Effector CD8-positive, alpha-beta T cell (primary cell): Measurements from ENCODE around the gene ZNF175.

ENCODE experiments used
- DNase-seq: peaks from one replicate; lab custom pipeline; 2025; lab: John Stamatoyannopoulos, UW

The ZNF175 gene

GRCh38 chr19:51549533-51550324 lies 21.4 kb upstream of the ZNF175 start:
- DNase-seq: no peak

- DNase-seq: no peak
Measured at GRCh38 chr19:51550848-51551672, 20.0 kb upstream of the ZNF175 start.

DNA sequence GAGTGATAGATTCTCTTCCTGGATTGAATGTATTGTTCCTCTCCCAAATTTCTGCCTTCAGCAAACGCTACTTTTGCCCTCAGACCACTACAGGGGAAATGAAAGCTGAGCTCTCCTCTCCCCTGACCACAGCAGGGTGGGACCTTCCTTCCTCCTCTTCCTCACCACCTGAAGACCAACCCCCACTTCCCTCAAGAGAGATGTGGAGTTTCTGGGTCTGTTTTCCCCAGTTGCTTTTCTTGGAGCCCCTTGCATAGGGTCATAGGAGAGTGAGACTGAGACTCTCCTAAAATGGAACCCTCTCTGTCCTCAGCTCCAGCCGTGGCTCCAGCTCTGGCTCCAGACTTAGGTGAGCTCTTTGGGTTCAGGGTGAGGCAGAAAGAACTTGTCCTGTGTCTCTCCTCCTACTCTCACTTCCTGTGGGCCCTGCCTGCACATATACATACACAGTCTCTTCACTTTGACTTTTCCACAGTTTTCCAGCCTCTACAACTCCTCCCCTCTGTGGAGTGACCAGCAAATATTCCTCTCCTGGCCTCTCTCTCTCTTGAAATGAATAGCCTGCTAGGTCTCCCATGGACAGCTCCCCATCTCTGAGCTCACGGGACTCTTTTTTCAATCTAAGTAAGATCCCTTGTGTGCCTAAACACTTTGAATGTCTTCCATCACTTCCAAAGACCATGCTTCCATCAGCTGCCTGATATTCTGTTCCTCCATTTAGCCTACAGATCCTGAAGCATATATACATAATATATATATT lies 19.2 kb upstream of the ZNF175 start:
- no peak for DNase-seq

DNA sequence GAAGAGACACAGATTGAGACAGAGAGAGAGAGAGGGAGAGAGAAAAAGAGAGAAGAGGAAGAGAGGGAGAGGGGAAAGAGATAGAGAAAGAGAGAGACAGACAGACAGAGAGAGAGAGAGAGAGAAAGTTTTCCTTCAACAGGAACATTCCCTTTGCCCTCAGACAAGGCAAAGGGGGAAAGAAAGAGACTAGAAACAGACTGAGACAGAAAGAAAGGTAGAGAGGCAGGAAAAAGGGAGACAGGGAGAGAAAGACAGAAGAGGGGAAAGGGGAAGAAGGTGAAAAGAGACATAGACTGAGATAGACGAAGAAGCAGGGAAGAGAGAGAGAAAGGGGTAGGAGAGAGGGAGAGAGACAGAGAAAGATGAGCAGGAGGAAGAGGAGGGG lies 18.5 kb upstream of the ZNF175 start:
- DNase-seq: no peak

GRCh38 chr19:51552996-51553725 lies 17.9 kb upstream of the ZNF175 start:
- no peak for DNase-seq

DNA sequence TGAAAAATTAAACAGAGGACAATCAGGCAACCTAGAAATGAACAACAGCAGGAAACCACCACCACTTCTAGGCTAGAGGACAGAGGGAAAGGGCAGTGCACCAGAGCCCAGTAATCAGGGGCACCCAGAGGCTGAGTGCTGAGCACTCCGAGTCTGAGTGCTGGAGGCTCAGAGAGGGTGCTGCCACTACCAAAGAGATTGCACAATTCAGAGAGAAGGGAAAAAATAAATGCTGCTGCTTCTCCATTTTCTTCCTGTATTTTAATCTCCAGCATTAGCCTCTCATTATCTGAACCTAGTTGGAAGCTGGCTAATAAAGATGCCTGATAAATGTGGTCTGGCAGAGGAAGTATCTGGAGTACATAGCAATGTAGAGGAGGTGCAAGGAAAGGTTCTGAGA lies 11.8 kb upstream of the ZNF175 start:
- DNase-seq: no peak

DNA sequence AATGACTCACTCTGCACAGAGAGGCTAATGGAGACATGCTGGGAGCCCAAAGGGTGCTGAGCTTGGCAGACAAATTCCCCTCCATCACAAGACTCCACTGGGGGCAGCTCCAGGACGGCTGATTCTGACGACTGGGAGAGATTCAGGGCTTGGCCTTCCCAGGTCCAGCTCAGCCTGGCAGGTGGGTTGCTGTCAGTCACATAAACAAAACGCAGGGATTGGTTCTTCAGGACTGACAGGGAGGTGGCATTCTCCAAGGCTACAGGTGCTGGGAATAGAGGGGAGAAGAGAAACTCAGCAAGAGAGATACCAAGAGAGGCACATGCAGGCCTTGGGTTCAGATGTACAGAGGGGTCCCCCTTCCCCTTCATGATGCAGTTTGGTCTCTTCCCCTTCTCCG lies 10.7 kb upstream of the ZNF175 start:
- DNase-seq: no peak

DNA sequence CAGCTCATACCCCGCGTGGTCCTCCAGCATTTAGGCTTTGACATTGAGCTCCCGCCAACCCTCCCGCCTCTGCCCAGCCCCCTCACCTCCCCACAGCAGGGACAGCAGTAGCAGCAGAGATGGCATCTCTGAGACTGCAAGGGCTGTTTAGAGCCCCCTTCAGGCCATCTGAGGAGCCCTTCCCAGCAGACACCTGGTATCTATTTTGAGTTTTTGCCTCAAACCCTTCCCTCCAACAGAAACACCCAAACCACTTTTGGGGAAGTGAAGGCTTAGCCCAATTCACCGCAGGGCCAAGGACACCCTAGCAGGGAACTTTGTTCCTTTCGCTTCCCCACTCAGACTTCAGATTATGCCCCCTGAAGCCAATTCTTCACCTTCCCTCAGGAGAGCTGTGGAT lies 6.3 kb upstream of the ZNF175 start:
- DNase-seq: no peak

DNA sequence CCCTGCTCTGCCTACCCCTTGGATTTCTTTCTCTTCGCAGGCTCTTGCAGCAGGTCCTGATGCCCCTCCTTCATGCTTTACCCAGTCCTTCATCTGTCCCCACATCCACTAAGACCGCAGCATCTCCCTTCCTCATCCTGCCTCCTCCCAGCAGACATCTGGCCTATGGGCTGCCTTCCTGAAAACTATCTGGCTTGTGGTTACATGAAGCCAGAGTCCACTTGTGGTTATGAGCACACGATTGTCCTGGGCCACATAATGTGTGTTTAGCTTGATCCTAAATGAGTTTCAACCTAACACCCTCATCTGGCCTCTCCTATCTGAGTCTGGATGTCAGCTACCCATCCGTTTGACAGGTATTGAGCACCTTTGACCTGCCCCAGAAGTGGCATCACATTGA lies 5.5 kb upstream of the ZNF175 start:
- DNase-seq: no peak

DNA sequence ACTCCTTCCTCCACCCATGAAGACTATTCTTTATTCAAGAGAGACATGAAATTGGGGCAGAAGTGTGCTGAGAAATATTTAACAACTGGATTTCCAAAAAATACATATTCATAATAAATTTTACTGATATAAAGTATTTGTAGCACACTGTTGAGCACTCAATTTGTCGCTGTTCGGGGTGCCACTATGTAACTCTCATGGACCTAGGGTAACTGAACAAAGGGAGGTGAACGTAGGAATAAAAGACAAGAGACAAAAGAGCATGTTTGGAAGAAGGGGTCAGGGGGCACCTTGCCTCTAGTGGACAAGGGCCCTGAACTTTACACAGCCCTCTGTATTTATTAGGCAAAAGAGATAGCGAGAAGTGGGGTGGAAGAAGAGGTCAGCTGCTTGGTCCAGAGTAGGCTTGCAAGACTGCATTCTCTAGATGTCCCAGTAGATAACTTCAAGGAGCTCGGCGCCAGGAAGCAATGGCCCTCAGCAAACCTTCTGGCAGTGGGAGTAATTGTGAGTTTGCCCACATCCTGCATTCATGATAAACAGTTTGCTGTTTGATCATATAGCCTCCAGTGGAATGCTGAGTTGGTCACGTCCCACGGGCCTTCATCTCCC lies 4.5 kb upstream of the ZNF175 start:
- no peak for DNase-seq

GRCh38 chr19:51567583-51567982 lies 3.5 kb upstream of the ZNF175 start:
- DNase-seq: no peak

- DNase-seq: no peak
Measured at GRCh38 chr19:51568456-51568855, 2.6 kb upstream of the ZNF175 start.

GRCh38 chr19:51571599-51571998 lies 516 bp downstream of the ZNF175 start:
- no peak for DNase-seq

GRCh38 chr19:51572410-51572809 lies 1.3 kb downstream of the ZNF175 start:
- DNase-seq: no peak

GRCh38 chr19:51572908-51573307 lies 1.8 kb downstream of the ZNF175 start:
- DNase-seq: no peak

DNA sequence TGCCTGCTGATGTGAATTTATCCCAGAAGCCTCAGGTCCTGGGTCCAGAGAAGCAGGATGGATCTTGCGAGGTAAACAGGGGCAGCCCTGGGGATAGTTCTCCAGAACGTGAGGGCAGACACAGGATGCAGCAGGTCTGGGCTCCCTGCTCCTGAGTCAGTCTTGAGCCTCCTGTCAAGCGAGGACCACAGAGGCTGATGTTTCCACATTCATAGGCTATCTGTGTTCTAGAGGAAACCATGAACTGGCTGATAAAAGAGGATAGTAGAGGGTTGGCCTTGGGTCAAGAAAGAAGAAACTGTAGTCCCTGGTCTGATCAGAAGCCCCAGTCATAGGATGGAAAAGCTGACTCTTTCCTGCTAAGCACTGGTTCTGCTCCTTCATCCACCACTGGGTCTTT lies 2.2 kb downstream of the ZNF175 start:
- no peak for DNase-seq

- DNase-seq: no peak
Measured at GRCh38 chr19:51576850-51577249, 5.8 kb downstream of the ZNF175 start.

DNA sequence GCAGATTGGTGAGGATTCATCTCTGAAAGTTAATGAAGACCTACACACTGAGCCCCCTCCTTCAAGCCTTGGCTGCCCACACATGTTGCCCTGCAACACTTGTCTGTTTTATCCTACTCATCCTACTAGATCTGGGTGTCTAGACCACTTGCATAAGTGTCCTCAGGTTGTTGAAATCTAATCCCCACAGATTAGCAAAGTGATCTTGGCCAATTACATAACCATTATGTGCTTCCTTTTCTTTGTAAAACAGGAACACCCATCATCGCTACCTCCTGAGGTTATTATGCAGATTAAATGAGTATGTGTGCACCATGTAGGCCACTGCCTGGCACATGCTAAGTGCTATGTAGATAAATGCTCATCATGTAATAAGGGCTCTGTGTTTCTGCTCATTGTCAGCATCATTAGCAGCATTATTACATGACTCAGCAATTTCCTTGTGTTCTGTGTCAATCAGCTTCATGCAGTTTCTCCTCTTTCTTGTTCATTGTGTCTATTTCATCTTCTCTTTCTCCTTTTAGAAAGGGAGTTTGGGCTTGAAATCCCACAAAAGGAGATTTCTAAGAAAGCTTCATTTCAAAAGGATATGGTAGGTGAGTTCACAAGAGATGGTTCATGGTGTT lies 15.1 kb downstream of the ZNF175 start:
- no peak for DNase-seq

DNA sequence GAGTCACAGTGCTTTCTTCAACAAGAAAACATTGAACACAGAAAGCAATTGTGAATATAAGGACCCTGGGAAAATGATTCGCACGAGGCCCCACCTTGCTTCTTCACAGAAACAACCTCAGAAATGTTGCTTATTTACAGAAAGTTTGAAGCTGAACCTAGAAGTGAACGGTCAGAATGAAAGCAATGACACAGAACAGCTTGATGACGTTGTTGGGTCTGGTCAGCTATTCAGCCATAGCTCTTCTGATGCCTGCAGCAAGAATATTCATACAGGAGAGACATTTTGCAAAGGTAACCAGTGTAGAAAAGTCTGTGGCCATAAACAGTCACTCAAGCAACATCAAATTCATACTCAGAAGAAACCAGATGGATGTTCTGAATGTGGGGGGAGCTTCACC lies 15.7 kb downstream of the ZNF175 start:
- DNase-seq: no peak

GRCh38 chr19:51587264-51588191 lies 16.4 kb downstream of the ZNF175 start:
- no peak for DNase-seq
